K562 (cell line): ENCODE data around the gene PTPRG. TPM values are rescaled to one million over a fixed set of nuclear protein-coding genes. Genes with fewer than 3 reads are reported as not detected.

ENCODE experiments used
- polyA plus RNA-seq, 8 experiments: library from polyadenylated mRNA; depleted of rRNA in 4 of 8; stranded (reverse) in 5 of 8; unstranded in 3 of 8; fragments of >200 nt; fragmentation: Nextera tagmentation in 2 of 8; fragmentation: Illumina TruSeq in 1 of 8; extraction: Ambion mirVana in 2 of 8; extraction: Trizol in 1 of 8; gene quantifications; 2 replicates each; pipeline versions ENCODE4 v1.2.1 to v1.2.3, GENCODE V29; 2011 to 2014; ENCODE audit warnings: inconsistent platforms in 1 of 8, missing spikeins in 1 of 8
- small RNA-seq: library from RNA; depleted of rRNA; stranded (forward); fragments of <200 nt; gene quantifications from one replicate; pipeline ENCODE3, GENCODE V24; 2014
- total RNA-seq, 7 experiments: library from RNA; depleted of rRNA in 6 of 7; stranded (reverse); fragments of >200 nt in 6 of 7; fragmentation: Illumina TruSeq in 2 of 7; extraction: Trizol in 2 of 7; gene quantifications; 2 replicates each; pipeline versions ENCODE4 v1.2.1 to v1.2.3, GENCODE V29; 2011 to 2021; ENCODE audit warnings: low replicate concordance in 1 of 7

Gene PTPRG
- total and polyA plus RNA-seq, 9 of the 15 experiments (the other 6 are each of a cell fraction or from before 2014, with no cell fraction given), result 0.16 TPM; not detected in 8

Small RNAs within 50 kb of the gene (small RNA-seq; reads per million reads assigned to genes)
- gene RF00019 (not detected), gene RNU2-10P (not detected)
